ENCODE results near the gene KCNH8. TPM values are rescaled to one million over a fixed set of nuclear protein-coding genes. Genes with fewer than 3 reads are reported as not detected.

The KCNH8 gene
- total and polyA plus RNA-seq, 4 experiments from 2014 or later: 0.06 to 0.19 TPM; not detected in 2

DNA sequence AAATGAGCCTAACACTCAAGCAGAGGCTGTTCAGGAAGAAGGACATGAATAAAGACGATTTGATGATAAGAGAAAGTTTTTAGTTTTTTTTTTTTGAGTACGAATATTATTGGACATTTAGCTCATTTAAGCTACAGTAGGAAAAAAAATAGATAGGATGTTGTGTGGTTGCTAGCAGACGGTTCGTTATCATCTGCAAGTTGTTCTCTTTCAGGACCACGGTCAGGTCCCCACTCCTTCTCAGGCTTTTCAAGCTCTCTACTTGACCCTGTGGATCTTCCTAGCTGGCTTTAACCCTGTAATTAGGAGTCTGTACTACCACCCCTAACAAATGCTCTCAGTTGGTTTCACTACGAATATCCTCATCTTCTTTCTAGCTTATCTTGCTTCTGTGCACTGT is 1.1 kb downstream of the KCNH8 start:
- peaks cover 15 to 17% of the 10 kb centered on the region in 2 donors for H3K27me3 Mint-ChIP-seq
- intact Hi-C loops (cut with micrococcal nuclease): loop anchor here (10.0 kb wide), 2 partner anchors 725 to 895 kb away; partner anchors contain the start of genes KAT2B and SATB1
- CTCF ChIA-PET (ENCODE audit: partially characterized antibody): interaction anchor here (0.9 kb wide), 1 partner anchor 155 kb away, joined by 3 read pairs; no protein-coding TSS in a partner anchor
- POLR2A ChIA-PET (ENCODE audit: partially characterized antibody): no interaction called here
- peaks cover 0 to 21% (median 8%) of the 10 kb centered on the region in 8 donors for H3K9me3 Mint-ChIP-seq
- H3K27ac Mint-ChIP-seq: no peak overlapping the region
- H3K4me1 ChIP-seq (ENCODE audit: insufficient read depth, low read length): peaks cover 22% of the 10 kb centered on the region
- H3K4me1 Mint-ChIP-seq: peaks cover 12 to 28% (median 17%) of the 10 kb centered on the region in 4 donors
- peaks cover 3 to 4% of the 10 kb centered on the region in 2 donors for H3K36me3 Mint-ChIP-seq
- no peaks in the 10 kb centered on the region for H3K9me3 ChIP-seq (ENCODE audit: control insufficient read depth in 1 of 2, low read length in 2 of 2)
- peak in 2 of 5 donors; percentile 33 to 43 for DNase-seq
- no peaks in the 10 kb centered on the region for H3K36me3 ChIP-seq (ENCODE audit: insufficient read depth, low read length)
- no peak overlapping the region for H3K27ac ChIP-seq (ENCODE audit: low read depth, low read length)
- peaks cover 7% of the 10 kb centered on the region for H3K27me3 ChIP-seq (ENCODE audit: insufficient read depth, low read length)
- no peak overlapping the region for H3K4me3 ChIP-seq (ENCODE audit: low read length in 2 of 2)
- peak overlapping the region in 5 of 8 donors; percentile 0 to 85 (median 27) for H3K4me3 Mint-ChIP-seq

DNA sequence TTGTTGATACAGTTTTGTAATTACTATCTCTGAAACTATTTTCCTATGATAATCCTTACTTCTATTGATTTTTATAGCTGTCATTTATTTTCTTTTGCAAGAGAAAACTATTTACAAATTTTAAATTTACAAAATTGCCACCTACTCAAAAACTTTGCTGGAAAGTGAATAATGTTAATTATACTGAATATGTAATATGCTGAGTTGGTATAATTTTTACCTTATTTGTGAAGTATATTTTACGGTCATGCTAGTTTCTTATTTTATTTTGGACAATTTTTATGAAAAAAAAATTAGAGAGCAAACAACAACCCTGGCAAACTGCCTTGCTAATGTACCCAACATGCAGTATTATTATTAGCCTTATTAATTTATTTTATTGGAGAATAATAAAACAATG is 2.9 kb downstream of the KCNH8 start:
- Histone ChIP-seq H3K27me3 (ENCODE audit: insufficient read depth, low read length) (peaks cover 7% of the 10 kb centered on the region), H3K36me3 (ENCODE audit: insufficient read depth, low read length) (no peaks in the 10 kb centered on the region), H3K9me3 (ENCODE audit: control insufficient read depth in 1 of 2, low read length in 2 of 2) (no peaks in the 10 kb centered on the region), H3K27ac (ENCODE audit: low read depth, low read length) (no peak overlapping the region), H3K4me3 (ENCODE audit: low read length in 2 of 2) (no peak overlapping the region), H3K4me1 (ENCODE audit: insufficient read depth, low read length) (peaks cover 20% of the 10 kb centered on the region)
- Mint-ChIP-seq H3K4me3 (no peak overlapping the region), H3K27me3 (peaks cover 14 to 21% of the 10 kb centered on the region in 2 donors), H3K36me3 (peaks cover 3 to 4% of the 10 kb centered on the region in 2 donors), H3K9me3 (peaks cover 0 to 10% (median 4%) of the 10 kb centered on the region in 8 donors), H3K4me1 (peaks cover 10 to 26% (median 13%) of the 10 kb centered on the region in 4 donors), H3K27ac (no peak overlapping the region)
- intact Hi-C loops (cut with micrococcal nuclease): no loop called here
- POLR2A ChIA-PET (ENCODE audit: partially characterized antibody): no interaction called here
- CTCF ChIA-PET (ENCODE audit: partially characterized antibody): no interaction called here
- DNase-seq: no peak

DNA sequence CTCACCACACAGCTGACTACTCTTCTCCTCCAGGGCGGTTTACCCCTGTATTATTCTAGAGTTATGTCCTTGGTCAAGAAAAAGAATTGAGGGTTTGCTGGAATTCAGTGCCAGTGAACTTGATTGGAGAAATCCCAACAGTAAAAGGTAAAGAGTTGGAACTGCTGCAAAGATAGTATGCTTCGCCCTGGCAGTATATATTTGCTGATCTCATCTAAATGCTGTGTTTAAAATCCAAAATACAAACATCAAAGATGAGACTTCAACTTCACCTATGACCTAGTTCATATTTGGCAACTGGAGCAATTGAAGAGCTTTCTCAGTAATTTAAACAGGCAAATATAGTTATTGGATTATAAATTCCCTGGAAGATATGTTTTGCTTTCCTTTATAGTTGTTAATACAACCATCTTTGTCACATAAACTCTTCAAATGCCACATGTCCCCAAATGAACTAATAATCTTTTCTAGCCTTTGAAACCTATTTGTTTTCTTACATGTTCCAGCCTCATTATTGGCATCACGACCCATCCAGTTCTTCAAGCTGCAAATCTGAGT is 6.5 kb downstream of the KCNH8 start:
- Histone ChIP-seq H3K4me1 (ENCODE audit: insufficient read depth, low read length) (no peaks in the 10 kb centered on the region), H3K27ac (ENCODE audit: low read depth, low read length) (no peak overlapping the region), H3K9me3 (ENCODE audit: control insufficient read depth in 1 of 2, low read length in 2 of 2) (no peaks in the 10 kb centered on the region), H3K36me3 (ENCODE audit: insufficient read depth, low read length) (no peaks in the 10 kb centered on the region), H3K27me3 (ENCODE audit: insufficient read depth, low read length) (peaks cover 7% of the 10 kb centered on the region), H3K4me3 (ENCODE audit: low read length in 2 of 2) (no peak overlapping the region)
- POLR2A ChIA-PET (ENCODE audit: partially characterized antibody): no interaction called here
- Mint-ChIP-seq H3K27ac (no peak overlapping the region), H3K4me1 (peaks cover 0 to under 1% (median 0%) of the 10 kb centered on the region in 4 donors), H3K9me3 (peaks cover 0 to 5% (median under 1%) of the 10 kb centered on the region in 8 donors), H3K36me3 (no peaks in the 10 kb centered on the region), H3K27me3 (peaks cover 5 to 10% of the 10 kb centered on the region in 2 donors), H3K4me3 (no peak overlapping the region)
- no peak for DNase-seq
- intact Hi-C loops (cut with micrococcal nuclease): no loop called here
- CTCF ChIA-PET (ENCODE audit: partially characterized antibody): no interaction called here

DNA sequence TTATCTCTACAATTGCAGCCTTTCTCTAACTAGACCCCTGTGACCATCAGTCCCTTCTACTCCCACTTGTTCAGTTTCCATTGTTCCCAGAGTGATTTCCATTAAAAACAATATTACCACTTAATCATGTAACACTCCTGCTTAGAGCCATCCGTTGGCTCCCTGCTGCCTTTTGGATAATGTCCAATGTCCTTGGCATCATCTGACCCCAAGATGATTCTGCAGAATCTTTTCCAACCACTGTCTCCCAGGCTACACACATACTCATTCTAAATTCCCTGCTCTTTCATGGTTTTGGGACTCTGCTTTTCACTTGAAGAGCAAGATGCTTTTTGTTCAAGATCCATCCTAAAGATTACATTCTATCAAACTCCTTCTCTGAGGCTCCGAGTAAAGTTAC is 7.1 kb downstream of the KCNH8 start:
- Mint-ChIP-seq H3K4me1 (no peaks in the 10 kb centered on the region), H3K27ac (no peak overlapping the region), H3K36me3 (no peaks in the 10 kb centered on the region), H3K4me3 (no peak overlapping the region), H3K27me3 (peaks cover 3 to 10% of the 10 kb centered on the region in 2 donors), H3K9me3 (peaks cover 0 to 3% (median under 1%) of the 10 kb centered on the region in 8 donors)
- no peaks in the 10 kb centered on the region for H3K4me1 ChIP-seq (ENCODE audit: insufficient read depth, low read length)
- intact Hi-C loops (cut with micrococcal nuclease): no loop called here
- no peaks in the 10 kb centered on the region for H3K9me3 ChIP-seq (ENCODE audit: control insufficient read depth in 1 of 2, low read length in 2 of 2)
- CTCF ChIA-PET (ENCODE audit: partially characterized antibody): no interaction called here
- H3K27me3 ChIP-seq (ENCODE audit: insufficient read depth, low read length): peaks cover 7% of the 10 kb centered on the region
- POLR2A ChIA-PET (ENCODE audit: partially characterized antibody): no interaction called here
- DNase-seq: no peak
- H3K27ac ChIP-seq (ENCODE audit: low read depth, low read length): no peak overlapping the region
- no peaks in the 10 kb centered on the region for H3K36me3 ChIP-seq (ENCODE audit: insufficient read depth, low read length)
- H3K4me3 ChIP-seq (ENCODE audit: low read length in 2 of 2): no peak overlapping the region

DNA sequence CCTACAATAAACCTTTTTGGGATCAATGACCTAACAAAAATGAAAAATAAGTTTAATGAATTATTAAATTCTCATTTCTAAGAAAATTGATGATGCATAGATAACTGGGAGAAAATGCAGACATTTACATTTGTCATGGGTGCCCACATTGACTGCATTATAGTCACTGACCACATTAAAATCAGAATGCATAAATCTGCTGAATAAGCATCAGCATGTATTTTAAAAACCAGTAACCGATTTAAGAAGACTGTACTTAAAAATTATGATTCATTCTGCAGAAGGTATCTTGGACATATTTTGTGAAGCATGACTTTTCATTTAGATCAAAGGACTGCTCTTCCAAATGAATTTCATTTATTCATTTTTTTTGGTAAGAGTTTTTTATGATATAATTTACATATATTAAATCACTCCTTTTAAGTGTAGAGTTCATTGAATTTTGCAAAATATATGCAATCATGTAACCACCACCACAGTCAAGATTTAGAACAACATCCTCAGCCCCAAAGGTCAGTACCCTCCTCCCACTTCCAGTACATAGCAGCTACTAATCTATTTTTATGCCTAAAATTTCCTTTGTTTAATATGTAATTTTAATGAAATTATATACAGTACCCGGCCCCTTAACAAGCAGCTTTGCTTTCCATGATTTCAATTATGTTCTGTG is 11.8 kb downstream of the KCNH8 start:
- DNase-seq: no peak
- CTCF ChIA-PET (ENCODE audit: partially characterized antibody): no interaction called here
- H3K4me3 Mint-ChIP-seq: no peak overlapping the region
- H3K9me3 Mint-ChIP-seq: peaks cover 0 to 3% (median 0%) of the 10 kb centered on the region in 8 donors
- H3K4me1 ChIP-seq (ENCODE audit: insufficient read depth, low read length): no peaks in the 10 kb centered on the region
- no peaks in the 10 kb centered on the region for H3K27me3 ChIP-seq (ENCODE audit: insufficient read depth, low read length)
- POLR2A ChIA-PET (ENCODE audit: partially characterized antibody): no interaction called here
- H3K9me3 ChIP-seq (ENCODE audit: control insufficient read depth in 1 of 2, low read length in 2 of 2): no peaks in the 10 kb centered on the region
- H3K27ac ChIP-seq (ENCODE audit: low read depth, low read length): no peak overlapping the region
- H3K36me3 ChIP-seq (ENCODE audit: insufficient read depth, low read length): no peaks in the 10 kb centered on the region
- H3K4me3 ChIP-seq (ENCODE audit: low read length in 2 of 2): no peak overlapping the region
- intact Hi-C loops (cut with micrococcal nuclease): no loop called here
- no peaks in the 10 kb centered on the region for H3K36me3 Mint-ChIP-seq
- H3K27me3 Mint-ChIP-seq: peaks cover 0 to 7% of the 10 kb centered on the region in 2 donors
- no peak overlapping the region for H3K27ac Mint-ChIP-seq
- no peaks in the 10 kb centered on the region for H3K4me1 Mint-ChIP-seq

DNA sequence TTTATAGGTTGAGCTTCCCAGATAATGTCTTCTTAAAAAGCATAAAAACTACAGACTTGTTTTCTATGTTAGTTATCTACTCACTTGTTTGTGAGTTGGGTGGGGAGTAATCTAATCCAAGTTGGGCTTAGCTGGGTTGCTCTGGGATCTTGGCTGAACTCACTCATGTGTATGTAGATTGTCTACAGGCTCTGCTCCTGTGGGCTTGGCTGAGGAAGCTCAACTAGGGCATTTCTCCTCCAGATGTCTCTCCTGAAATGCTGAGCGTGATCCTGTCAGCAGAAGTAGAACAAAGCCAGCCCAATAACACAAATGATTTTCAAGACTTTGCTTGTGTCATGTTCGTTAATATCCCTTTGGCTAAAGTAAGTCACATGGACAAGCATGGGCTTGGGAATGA is 17.3 kb downstream of the KCNH8 start:
- Histone ChIP-seq H3K27ac (ENCODE audit: low read depth, low read length) (no peak overlapping the region), H3K4me1 (ENCODE audit: insufficient read depth, low read length) (no peaks in the 10 kb centered on the region), H3K36me3 (ENCODE audit: insufficient read depth, low read length) (no peaks in the 10 kb centered on the region), H3K4me3 (ENCODE audit: low read length in 2 of 2) (no peak overlapping the region), H3K27me3 (ENCODE audit: insufficient read depth, low read length) (no peaks in the 10 kb centered on the region), H3K9me3 (ENCODE audit: control insufficient read depth in 1 of 2, low read length in 2 of 2) (no peaks in the 10 kb centered on the region)
- Mint-ChIP-seq H3K27me3 (no peaks in the 10 kb centered on the region), H3K36me3 (no peaks in the 10 kb centered on the region), H3K4me3 (no peak overlapping the region), H3K27ac (no peak overlapping the region), H3K4me1 (no peaks in the 10 kb centered on the region), H3K9me3 (peaks cover 0 to 7% (median 0%) of the 10 kb centered on the region in 8 donors)
- DNase-seq: no peak
- ChIA-PET POLR2A (ENCODE audit: partially characterized antibody) (no interaction called here), CTCF (ENCODE audit: partially characterized antibody) (no interaction called here)
- intact Hi-C loops (cut with micrococcal nuclease): no loop called here

DNA sequence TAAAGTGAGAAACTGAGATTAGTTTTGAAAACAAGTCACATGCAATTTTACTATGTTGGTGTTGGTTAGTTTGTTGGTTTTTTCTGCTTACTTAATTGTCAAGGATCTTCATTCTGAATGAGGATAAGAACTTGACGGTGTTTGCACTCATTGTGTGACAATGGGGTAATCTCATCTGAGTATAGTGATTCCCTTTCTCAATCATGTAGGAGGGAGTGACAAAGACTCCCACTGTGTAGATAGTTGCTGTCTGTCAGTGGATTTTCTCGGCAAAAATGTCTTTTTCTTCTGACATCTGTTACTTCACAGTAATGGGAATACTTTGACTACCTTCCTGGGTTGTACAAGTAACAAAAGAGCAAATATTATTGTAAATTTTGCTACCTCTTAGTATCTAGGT is 23.5 kb downstream of the KCNH8 start:
- Histone ChIP-seq H3K4me3 (ENCODE audit: low read length in 2 of 2) (no peak overlapping the region), H3K36me3 (ENCODE audit: insufficient read depth, low read length) (no peaks in the 10 kb centered on the region), H3K27me3 (ENCODE audit: insufficient read depth, low read length) (no peaks in the 10 kb centered on the region), H3K9me3 (ENCODE audit: control insufficient read depth in 1 of 2, low read length in 2 of 2) (no peaks in the 10 kb centered on the region), H3K4me1 (ENCODE audit: insufficient read depth, low read length) (no peaks in the 10 kb centered on the region), H3K27ac (ENCODE audit: low read depth, low read length) (no peak overlapping the region)
- Mint-ChIP-seq H3K4me3 (no peak overlapping the region), H3K9me3 (peaks cover 0 to 7% (median 0%) of the 10 kb centered on the region in 8 donors), H3K36me3 (no peaks in the 10 kb centered on the region), H3K27me3 (peaks cover 0 to 1% of the 10 kb centered on the region in 2 donors), H3K4me1 (no peaks in the 10 kb centered on the region), H3K27ac (no peak overlapping the region)
- intact Hi-C loops (cut with micrococcal nuclease): no loop called here
- CTCF ChIA-PET (ENCODE audit: partially characterized antibody): no interaction called here
- POLR2A ChIA-PET (ENCODE audit: partially characterized antibody): no interaction called here
- no peak for DNase-seq
